NCI-H748 treated with DMSO at 0.1 percent for 48 hours (cell line): ENCODE measurements around the gene CDR2.
A peak's percentile ranks its signal among the peaks of the same experiment; 100 is the strongest.
"Not testable (repeated sequence)": the region's sequence is repeated elsewhere in the genome, so short reads cannot be mapped to it uniquely, and the experiment has no call there.

Experiments
- DNase-seq: peaks from one replicate; lab custom pipeline; 2025; lab: John Stamatoyannopoulos, UW

CDR2 gene

GRCh38 chr16:22374311-22375116 is at the start of gene CDR2:
TSS of gene CDR2 (minus strand) at chr16:22374619. CDS start at chr16:22374309, 310 bp downstream.
- DNase-seq = peak; percentile 70

DNA sequence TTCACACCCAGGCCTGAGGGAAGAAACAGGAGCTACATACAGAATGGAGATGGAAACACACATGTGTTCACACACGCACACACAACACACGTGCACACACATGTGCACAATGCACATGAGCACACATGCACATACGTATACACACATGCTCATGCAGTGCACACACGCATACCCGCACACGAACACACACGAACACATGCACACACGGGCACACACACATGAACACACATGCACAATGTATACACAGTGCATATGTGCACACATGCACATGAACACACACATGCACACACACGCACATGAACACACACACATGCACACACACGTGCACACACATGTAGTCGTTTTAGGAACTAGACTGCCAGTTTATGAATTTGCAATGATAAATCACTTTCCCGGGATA is 49.3 kb upstream of the CDR2 start:
- DNase-seq = no peak

GRCh38 chr16:22421136-22421535 is 46.7 kb upstream of the CDR2 start:
- DNase-seq = no peak

- no peak for DNase-seq
These were observed 46.3 kb upstream of the CDR2 start for GRCh38 chr16:22420606-22421135.

DNA sequence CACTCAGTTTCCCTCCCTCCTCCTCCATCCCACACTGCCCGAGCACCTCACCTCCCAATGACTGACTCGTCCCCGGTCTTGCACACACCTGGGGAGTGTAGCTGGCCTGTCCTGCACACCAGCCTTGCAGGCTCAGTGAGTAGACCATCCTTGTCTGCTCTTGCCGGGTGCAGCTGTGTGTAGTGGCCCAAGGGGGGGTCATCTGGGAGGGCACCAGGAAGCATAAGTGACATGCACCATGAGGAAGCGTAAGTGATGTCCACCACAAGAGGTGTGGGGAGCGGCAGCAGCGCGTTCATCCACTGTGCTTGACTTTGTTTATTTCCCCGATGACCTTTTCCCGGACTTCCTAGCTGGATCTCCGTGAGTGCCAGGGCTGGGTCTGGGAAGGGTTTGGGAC is 45.5 kb upstream of the CDR2 start:
- no peak for DNase-seq

GRCh38 chr16:22418826-22419225 is 44.4 kb upstream of the CDR2 start:
- DNase-seq = no peak

GRCh38 chr16:22417798-22418197 is 43.4 kb upstream of the CDR2 start:
- not testable (repeated sequence) for DNase-seq

GRCh38 chr16:22417019-22417418 is 42.6 kb upstream of the CDR2 start:
- DNase-seq = no peak

DNA sequence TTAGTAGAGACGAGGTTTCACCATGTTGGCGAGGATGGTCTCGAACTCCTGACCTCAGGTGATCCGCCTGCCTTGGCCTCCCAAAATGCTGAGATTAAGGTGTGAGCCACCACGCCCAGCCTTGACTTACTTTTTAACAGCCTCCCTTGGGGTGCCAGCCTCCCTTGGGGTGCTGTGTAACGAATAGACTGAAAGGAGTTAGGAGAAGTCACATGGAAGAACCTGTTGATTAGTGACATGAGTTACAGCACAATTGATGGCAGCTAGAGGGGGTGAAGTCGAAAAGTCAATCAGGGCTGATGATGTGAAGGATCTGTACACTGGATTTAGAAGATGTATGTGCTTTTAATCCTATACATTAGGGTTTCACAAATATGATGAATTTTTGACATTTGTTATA is 39.4 kb upstream of the CDR2 start:
- DNase-seq = no peak

DNA sequence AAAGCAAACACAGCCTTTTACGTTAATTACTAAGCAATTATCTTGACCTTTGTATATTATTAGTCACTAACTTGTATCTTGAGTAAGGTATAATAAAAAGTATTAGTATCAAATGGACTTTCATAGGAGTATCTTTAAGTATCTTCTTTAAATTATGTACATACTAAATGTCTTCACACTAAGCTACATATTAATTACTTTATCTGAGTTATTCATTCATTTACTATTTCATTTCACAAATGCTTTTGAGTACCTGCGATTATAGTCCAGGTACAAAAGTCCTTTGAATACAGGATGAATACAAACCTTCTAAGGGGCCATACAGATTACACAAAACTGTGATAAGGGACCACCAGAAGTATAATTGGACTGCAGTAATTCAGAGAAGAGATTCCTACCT is 33.1 kb upstream of the CDR2 start:
- DNase-seq = no peak

GRCh38 chr16:22402191-22402590 is 27.8 kb upstream of the CDR2 start:
- no peak for DNase-seq

GRCh38 chr16:22400900-22401299 is 26.5 kb upstream of the CDR2 start:
- no peak for DNase-seq

DNA sequence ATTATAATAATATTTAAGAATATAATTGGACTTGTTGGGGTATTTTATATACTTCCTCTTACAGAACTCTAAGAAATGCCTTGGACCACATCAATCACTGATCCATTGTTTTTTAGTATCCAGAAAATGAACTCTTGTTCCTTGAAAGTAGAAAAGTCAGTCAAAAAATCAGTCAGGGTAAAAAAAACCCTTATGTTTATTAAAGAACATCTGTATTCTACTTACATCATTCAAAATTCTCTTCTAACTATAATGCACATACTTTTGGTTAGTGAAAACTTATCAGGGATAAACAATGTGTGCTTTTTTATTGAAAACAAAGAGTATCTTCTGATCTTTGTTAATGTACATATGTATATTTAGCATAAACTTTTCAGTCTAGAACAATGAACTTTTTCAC is 23.5 kb upstream of the CDR2 start:
- DNase-seq = no peak

- DNase-seq = no peak
These were observed 23.0 kb upstream of the CDR2 start for GRCh38 chr16:22397464-22397863.

- DNase-seq = no peak
These were observed 21.5 kb upstream of the CDR2 start for GRCh38 chr16:22395960-22396359.

- no peak for DNase-seq
These were observed 19.7 kb upstream of the CDR2 start for GRCh38 chr16:22394121-22394520.

DNA sequence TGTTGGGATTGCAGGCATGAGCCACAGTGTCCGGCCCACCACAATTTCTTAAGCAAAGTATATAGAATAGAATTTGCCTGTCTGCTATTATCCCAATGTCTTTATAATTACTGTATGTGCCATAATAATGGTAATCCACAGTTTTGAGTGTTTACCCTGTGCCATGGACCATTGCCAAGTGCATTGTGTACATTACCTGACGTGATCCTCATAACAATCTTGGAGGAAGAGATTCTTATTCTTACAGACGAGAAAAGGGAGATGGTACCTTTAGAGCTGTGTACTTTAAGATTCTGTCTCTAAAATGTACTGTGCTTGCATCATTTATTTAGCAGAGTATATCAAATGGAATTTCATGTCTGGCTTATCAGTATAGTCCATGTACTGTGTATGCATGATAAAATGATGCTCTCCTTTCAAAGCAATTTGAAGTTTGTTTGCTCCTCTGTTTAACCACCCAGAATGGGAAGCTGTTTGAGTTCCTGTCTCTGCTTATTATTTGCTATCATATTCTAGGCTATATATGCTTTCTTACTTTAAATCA is 13.8 kb upstream of the CDR2 start:
- DNase-seq = no peak

GRCh38 chr16:22386976-22387375 is 12.6 kb upstream of the CDR2 start:
- DNase-seq = no peak

DNA sequence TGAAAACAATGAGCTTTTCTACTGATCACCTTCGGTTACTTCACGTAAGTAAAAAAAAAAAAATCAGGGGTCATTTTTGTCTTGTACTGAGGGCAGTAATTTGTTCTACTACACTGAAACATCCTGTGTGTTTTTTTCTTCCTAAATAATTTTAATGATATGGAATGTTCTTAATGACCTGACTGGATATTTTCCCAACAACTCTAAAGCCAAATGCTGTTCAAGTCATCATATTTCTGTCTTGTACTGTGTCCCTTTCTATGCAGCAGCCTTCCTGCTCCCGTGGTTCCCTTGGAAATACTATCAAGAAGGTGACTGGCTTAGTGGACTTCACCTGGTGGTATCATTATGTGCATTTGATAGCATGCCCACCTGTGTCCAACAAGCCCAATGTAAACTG is 10.8 kb upstream of the CDR2 start:
- no peak for DNase-seq

- no peak for DNase-seq
These were observed 9.4 kb upstream of the CDR2 start for GRCh38 chr16:22383827-22384226.

DNA sequence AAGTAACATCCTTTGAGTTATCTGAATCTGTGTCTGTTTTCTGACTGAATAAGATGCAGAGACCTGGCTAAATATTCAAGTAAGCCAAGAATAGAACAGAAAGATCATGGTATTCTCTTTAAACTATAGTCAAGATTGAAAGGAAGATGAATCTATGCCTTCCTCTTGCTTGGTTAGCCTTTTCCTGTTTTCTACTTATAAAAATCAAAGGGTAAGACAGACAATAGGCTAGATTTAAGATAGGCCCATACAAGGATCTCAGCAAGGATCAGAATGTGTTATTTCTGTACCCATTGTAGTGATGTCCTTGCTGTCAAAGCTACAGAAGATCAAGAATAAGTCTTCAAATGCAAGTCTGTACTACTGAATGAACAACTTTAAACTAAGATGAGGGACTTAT is 7.0 kb upstream of the CDR2 start:
- DNase-seq = no peak

DNA sequence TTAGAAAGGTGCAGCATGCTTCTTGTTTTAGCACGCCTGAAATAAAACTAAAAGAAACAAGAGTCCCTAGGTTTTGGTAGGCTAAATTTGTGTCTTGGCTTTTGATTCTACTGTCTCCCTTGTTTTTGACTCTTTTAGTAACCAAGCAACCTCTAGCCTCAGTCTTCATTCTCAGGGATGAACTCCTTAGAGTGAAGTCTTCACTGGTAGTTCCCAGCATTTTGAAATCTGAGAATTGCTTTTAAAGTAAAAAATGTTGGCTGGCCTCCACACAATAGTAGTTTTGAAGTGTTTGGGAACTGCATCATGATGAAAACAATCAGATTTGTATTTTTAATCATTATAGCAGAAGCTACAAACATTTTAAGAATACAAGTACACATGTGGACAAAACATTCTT is 6.1 kb upstream of the CDR2 start:
- no peak for DNase-seq

GRCh38 chr16:22379656-22380055 is 5.2 kb upstream of the CDR2 start:
- no peak for DNase-seq
